ENCODE measurements around the gene BGN. TPM values are rescaled to one million over a fixed set of nuclear protein-coding genes. Genes with fewer than 3 reads are reported as not detected.

BGN gene
- polyA plus RNA-seq, 3 donors, result 144 to 189 (median 175) TPM

GRCh38 chrX:153502131-153502530 lies 7.4 kb downstream of the BGN start:
- no peak for DNase-seq (ENCODE audit: low read depth in 3 of 3, low spot score in 2 of 3)

DNA sequence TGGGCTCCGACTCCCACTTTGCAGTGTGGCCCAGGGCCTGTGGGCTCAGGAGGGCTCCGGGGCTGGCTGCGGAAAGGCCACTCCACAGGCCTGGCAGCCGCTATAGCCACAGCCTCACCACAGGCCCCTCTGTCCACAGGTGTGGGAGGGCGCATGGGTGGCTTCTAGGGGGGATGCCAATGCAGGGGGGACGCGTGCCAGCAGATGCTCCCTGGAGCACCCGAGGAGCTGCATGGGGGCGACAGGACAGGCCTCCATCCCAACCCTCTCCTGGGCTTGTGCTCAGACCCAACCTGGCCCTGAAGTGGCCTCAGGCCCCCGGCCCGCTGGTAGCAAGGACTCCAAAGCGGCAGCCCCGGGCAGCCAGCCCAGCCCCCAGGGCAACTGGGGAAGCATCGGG lies 8.0 kb downstream of the BGN start:
- no peak for DNase-seq (ENCODE audit: low read depth in 3 of 3, low spot score in 2 of 3)

DNA sequence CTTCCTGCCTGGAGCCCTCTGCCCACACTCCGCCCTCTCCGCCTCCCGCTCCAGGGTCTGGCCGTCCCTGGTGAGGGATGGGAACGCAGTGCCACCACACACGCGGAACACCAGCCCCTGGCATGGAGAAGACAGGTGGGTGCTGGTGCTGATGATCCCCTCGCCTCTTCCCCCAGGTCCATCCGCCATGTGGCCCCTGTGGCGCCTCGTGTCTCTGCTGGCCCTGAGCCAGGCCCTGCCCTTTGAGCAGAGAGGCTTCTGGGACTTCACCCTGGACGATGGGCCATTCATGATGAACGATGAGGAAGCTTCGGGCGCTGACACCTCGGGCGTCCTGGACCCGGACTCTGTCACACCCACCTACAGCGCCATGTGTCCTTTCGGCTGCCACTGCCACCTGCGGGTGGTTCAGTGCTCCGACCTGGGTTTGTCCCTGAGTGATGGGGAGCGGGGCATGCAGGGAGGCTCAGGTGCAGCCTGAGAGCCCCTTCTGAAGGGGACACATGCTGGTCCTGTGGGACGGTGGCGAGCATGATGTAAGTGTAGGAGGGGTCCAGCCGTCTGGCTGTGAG lies 9.8 kb downstream of the BGN start:
- DNase-seq (ENCODE audit: low read depth in 3 of 3, low spot score in 2 of 3), result no peak

DNA sequence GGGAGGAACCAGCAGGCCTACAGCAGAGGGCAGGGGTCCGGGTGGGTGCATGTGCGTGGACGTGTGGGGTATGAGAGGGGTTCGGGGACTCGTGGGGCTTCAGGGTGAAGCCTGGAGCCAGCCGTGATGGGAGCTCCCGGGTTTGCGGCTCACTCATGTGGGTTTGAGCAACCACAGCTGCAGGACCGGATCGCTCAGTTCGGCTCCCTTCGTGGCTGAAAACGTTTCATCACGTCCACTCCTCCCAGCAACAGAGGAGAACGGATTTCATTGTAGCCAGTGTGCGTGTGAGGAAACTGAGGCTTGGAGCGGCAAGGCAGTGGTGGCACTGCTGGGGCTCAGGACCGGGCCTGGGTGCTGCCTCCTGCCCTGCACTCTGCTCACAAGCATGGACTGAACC lies 10.6 kb downstream of the BGN start:
- no peak for DNase-seq (ENCODE audit: low read depth in 3 of 3, low spot score in 2 of 3)

DNA sequence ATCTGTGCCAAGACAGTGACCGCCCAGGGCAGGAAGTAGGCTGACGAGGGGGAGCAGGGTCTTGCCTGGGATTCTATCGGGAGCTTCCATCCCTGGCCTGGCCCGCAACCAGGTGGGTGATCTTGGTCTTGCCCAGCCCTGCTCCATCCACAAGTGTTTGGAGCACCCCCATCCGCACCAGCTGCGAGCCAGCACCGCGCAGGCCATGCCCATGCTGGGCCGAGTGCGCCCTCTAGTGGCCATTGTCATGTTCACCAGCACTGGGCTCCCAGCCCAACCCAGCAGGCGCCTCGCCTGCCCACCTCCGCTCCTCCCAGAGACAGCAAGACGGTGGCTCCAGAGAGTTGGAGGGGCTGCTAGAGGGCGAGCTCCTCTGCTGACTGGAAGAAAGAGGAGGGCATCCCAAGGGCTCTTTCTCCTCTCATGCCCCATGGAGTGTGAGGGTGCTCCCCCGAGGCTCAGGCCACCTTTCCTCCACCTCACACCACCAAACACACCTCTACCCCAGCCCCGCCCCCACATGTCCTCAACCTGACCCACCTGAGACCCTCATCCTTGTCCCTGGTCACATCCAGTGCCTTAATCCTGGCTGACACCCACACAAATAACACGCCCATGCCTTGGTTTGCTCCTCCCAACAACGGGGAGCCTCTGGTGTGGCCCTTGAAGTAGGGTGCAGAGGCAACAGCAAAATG lies 12.9 kb downstream of the BGN start:
- peak in 1 of 3 donors; percentile 41 for DNase-seq (ENCODE audit: low read depth in 3 of 3, low spot score in 2 of 3)

GRCh38 chrX:153509592-153509991 lies 14.8 kb downstream of the BGN start:
- DNase-seq (ENCODE audit: low read depth in 3 of 3, low spot score in 2 of 3), result no peak

GRCh38 chrX:153510383-153510782 lies 15.6 kb downstream of the BGN start:
- no peak for DNase-seq (ENCODE audit: low read depth in 3 of 3, low spot score in 2 of 3)

- DNase-seq (ENCODE audit: low read depth in 3 of 3, low spot score in 2 of 3), result no peak
Measured at GRCh38 chrX:153511784-153512500, 17.2 kb downstream of the BGN start.

- DNase-seq (ENCODE audit: low read depth in 3 of 3, low spot score in 2 of 3), result no peak
Measured at GRCh38 chrX:153512501-153512893, 17.7 kb downstream of the BGN start.

- DNase-seq (ENCODE audit: low read depth in 3 of 3, low spot score in 2 of 3), result no peak
Measured at GRCh38 chrX:153513265-153513664, 18.5 kb downstream of the BGN start.

DNA sequence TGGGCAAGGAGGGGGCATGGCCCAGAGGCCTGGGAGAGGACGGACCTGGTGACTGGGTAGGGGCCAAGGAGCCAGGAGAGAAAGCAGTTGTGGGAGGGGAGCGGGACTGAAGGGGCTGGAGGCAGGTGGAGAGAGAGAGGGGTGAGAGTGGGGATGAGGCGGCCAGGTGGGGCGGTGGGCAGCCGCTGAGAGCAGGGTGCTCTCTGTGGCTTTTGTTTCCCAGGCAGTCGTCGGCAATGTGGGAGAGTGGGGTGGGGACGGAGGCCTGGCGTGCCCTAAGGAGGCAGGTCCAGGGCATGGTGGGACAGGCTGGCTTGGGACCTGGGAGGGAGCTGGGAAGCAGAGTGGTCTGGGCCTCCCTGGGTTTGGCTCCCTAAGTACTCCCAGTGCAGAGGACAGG lies 19.5 kb downstream of the BGN start:
- DNase-seq (ENCODE audit: low read depth in 3 of 3, low spot score in 2 of 3), result no peak

- DNase-seq (ENCODE audit: low read depth in 3 of 3, low spot score in 2 of 3), result no peak
Measured at GRCh38 chrX:153515435-153515834, 20.7 kb downstream of the BGN start.

DNA sequence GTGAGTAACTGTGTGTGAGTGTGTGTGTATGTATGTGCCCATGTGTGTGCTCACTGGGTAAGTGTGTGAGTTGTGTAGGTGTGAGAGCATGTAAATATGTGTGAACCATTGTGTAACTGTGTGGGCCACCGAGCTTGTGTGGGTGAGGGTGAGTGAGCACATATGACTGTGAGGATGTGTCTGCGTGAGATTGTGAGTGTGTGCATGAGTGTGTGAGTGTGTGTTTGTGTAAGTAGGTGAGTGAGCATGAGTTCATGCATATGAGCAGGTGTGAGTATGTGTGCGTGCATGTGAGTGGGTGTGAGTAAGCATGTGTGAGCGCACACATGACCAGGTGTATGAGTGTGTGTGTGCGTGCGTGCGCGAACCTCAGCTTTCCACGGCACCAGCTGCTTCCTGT lies 21.3 kb downstream of the BGN start:
- DNase-seq (ENCODE audit: low read depth in 3 of 3, low spot score in 2 of 3), result no peak

GRCh38 chrX:153517423-153517822 lies 22.6 kb downstream of the BGN start, which contains the start of gene ATP2B3:
Gene ATP2B3 (plus strand): TSS chrX:153517642. CDS start chrX:153536248, 18,606 bp downstream.
- DNase-seq (ENCODE audit: low read depth in 3 of 3, low spot score in 2 of 3), result no peak

- DNase-seq (ENCODE audit: low read depth in 3 of 3, low spot score in 2 of 3), result no peak
Measured at GRCh38 chrX:153517946-153518834, 23.4 kb downstream of the BGN start.

- no peak for DNase-seq (ENCODE audit: low read depth in 3 of 3, low spot score in 2 of 3)
Measured at GRCh38 chrX:153519569-153520286, 24.9 kb downstream of the BGN start.

DNA sequence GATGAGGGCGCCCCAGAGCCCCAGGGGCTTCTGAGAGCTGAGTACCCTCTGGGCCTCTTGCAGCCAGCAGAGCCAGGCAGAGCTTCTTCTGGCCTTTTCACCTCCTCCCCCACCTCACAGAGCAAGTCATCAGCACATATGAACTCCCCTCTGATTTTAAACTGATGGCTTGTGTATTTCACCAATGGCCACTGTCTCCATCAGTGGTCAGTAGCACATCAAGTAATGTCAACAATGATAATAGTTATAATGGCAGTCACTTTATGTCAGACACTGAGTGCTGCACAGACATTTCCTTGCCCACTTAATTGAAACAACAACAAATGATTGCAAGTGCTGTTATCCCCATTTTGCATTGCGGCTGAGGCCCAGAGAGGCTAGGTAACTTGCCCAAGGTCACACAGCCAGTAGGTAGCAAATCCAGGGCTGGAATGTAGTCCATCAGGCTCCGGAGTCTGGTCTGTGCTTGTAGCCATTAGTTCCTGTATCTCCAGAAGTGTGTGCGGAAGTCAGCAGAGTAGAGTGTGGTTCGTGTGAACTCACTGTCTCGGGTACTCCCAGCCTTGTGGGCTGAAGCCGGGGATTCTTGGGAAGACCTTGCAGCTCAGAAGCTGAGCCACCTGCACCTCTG lies 25.6 kb downstream of the BGN start:
- no peak for DNase-seq (ENCODE audit: low read depth in 3 of 3, low spot score in 2 of 3)

- DNase-seq (ENCODE audit: low read depth in 3 of 3, low spot score in 2 of 3), result no peak
Measured at GRCh38 chrX:153521034-153521433, 26.3 kb downstream of the BGN start.

GRCh38 chrX:153522259-153522658 lies 27.5 kb downstream of the BGN start:
- DNase-seq (ENCODE audit: low read depth in 3 of 3, low spot score in 2 of 3), result no peak

DNA sequence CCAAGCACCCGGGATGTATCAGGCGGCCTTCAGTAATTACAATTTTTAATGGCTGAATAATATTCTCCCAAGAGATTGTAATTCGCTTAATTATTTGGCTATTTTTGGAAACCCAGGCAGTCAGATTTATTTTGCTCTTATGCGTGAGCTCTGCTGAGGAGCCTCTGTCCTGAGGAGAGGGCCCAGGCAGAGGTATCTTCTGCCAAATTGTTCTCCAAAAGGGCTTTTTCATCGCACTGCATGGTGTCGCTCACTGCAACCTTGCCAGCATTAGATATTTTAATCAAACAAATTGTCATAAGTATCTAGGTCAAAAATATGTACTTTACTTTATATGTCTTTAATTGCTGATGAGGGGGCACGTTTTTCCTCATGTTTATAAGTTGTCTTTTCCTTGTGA lies 28.5 kb downstream of the BGN start:
- no peak for DNase-seq (ENCODE audit: low read depth in 3 of 3, low spot score in 2 of 3)
